Upper lobe of right lung (tissue), 1 donor: ENCODE measurements around the gene TUBGCP6. TPM values are rescaled to one million over a fixed set of nuclear protein-coding genes. Genes with fewer than 3 reads are reported as not detected.

Source experiments
- ATAC-seq: fragments of 200-7000 bp; cut with Tn5 transposase; one replicate; pipeline ENCODE4 v1.9.1; 2020; ENCODE audit warnings: mild to moderate bottlenecking, moderate library complexity
- DNase-seq: peaks from one replicate; pipeline ENCODE4 v3.0.0-alpha.2; 2020
- H3K27ac ChIP-seq: fragments of 200-600 bp; one replicate; pipeline ENCODE4 v1.8.0; 2022
- H3K27me3 ChIP-seq: fragments of 200-600 bp; one replicate; pipeline ENCODE4 v1.8.0; 2022; ENCODE audit warnings: mild to moderate bottlenecking
- H3K36me3 ChIP-seq: fragments of 200-600 bp; one replicate; pipeline ENCODE4 v1.8.0; 2022
- H3K4me1 ChIP-seq: fragments of 200-600 bp; one replicate; pipeline ENCODE4 v1.8.0; 2022
- H3K4me3 ChIP-seq: fragments of 200-600 bp; one replicate; pipeline ENCODE4 v1.8.0; 2022; ENCODE audit warnings: mild to moderate bottlenecking
- H3K9me3 ChIP-seq: fragments of 200-600 bp; one replicate; pipeline ENCODE4 v1.8.0; 2022
- intact Hi-C: fragments of 100-400 bp; cut with DNase I; formaldehyde crosslinking; loops from one replicate; pipeline ENCODE4 v1.11.0; 2022
- total RNA-seq: library from RNA; stranded (reverse); fragmentation: NEBNext Ultra II Directional; extraction: Animal tissue kit (Norgen Biotek cat#: 25700); gene quantifications from one replicate; pipeline ENCODE4 v1.2.1, GENCODE V29; 2021
- TF ChIP-seq, protein P1 (sequence below): fragments of 200-600 bp; IDR thresholded peaks from one replicate; pipeline ENCODE4 v1.8.0; 2022; ENCODE audit warnings: antibody characterized with exemption
- donor health status: DM: no; HTN: yes; CAD: no; lungs with severe emphysema.

Gene TUBGCP6
- total RNA-seq, 1 donor from 2014 or later, result 51.3 TPM

- DNase-seq (no peak), ATAC-seq (no peak)
- Histone ChIP-seq H3K27ac (no peak overlapping the region), H3K4me3 (no peak overlapping the region), H3K27me3 (no peaks in the 10 kb centered on the region), H3K9me3 (no peaks in the 10 kb centered on the region), H3K36me3 (peaks cover 86% of the 10 kb centered on the region), H3K4me1 (no peaks in the 10 kb centered on the region)
- TF ChIP-seq, protein P1, sequence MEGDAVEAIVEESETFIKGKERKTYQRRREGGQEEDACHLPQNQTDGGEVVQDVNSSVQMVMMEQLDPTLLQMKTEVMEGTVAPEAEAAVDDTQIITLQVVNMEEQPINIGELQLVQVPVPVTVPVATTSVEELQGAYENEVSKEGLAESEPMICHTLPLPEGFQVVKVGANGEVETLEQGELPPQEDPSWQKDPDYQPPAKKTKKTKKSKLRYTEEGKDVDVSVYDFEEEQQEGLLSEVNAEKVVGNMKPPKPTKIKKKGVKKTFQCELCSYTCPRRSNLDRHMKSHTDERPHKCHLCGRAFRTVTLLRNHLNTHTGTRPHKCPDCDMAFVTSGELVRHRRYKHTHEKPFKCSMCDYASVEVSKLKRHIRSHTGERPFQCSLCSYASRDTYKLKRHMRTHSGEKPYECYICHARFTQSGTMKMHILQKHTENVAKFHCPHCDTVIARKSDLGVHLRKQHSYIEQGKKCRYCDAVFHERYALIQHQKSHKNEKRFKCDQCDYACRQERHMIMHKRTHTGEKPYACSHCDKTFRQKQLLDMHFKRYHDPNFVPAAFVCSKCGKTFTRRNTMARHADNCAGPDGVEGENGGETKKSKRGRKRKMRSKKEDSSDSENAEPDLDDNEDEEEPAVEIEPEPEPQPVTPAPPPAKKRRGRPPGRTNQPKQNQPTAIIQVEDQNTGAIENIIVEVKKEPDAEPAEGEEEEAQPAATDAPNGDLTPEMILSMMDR, result no peak
- intact Hi-C loops, result loop anchor here (10.0 kb wide), 1 partner anchor 71 kb away; no protein-coding TSS in a partner anchor
Measured at GRCh38 chr22:50215297-50216054, 29.3 kb downstream of the TUBGCP6 start.

GRCh38 chr22:50213263-50213662 is 31.6 kb downstream of the TUBGCP6 start:
- DNase-seq (no peak), ATAC-seq (no peak)
- TF ChIP-seq, protein P1, result no peak
- Histone ChIP-seq H3K4me1 (no peaks in the 10 kb centered on the region), H3K9me3 (no peaks in the 10 kb centered on the region), H3K27me3 (no peaks in the 10 kb centered on the region), H3K36me3 (peaks cover 89% of the 10 kb centered on the region), H3K27ac (no peak overlapping the region), H3K4me3 (no peak overlapping the region)
- intact Hi-C loops, result loop anchor here (10.0 kb wide), 1 partner anchor 68 kb away; no protein-coding TSS in a partner anchor

DNA sequence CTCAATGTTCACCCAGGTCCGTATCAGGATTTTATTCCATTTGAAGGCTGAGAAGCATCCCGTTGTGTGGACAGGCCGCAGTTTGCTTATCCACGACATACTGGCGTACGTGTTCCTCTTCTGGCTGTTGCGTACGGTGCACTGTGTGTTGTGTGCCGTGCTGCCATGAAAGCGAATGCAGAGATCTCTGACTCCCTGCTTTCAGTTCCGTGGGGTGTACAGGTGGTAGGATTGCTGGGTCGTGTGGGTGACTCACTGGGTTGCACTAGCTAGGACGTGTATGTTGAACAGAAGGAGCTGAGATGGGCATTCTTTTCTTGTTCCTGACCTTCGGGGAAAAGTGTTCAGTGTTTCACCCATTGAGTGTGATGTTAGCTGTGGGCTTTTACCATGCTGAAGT is 33.7 kb downstream of the TUBGCP6 start:
- DNase-seq (no peak), ATAC-seq (no peak)
- H3K27ac ChIP-seq, result no peak overlapping the region
- no peaks in the 10 kb centered on the region for H3K27me3 ChIP-seq
- peaks cover 89% of the 10 kb centered on the region for H3K36me3 ChIP-seq
- H3K4me1 ChIP-seq, result peaks cover 9% of the 10 kb centered on the region
- no peak overlapping the region for H3K4me3 ChIP-seq
- TF ChIP-seq, protein P1, result no peak
- intact Hi-C loops, result loop anchor here (10.0 kb wide), 1 partner anchor 66 kb away; no protein-coding TSS in a partner anchor
- H3K9me3 ChIP-seq, result no peaks in the 10 kb centered on the region

GRCh38 chr22:50210378-50211139 is 34.3 kb downstream of the TUBGCP6 start:
- H3K27me3 ChIP-seq, result no peaks in the 10 kb centered on the region
- peaks cover 9% of the 10 kb centered on the region for H3K4me1 ChIP-seq
- ATAC-seq (no peak), DNase-seq (no peak)
- intact Hi-C loops, result loop anchor here (10.0 kb wide), 1 partner anchor 66 kb away; no protein-coding TSS in a partner anchor
- H3K36me3 ChIP-seq, result peaks cover 86% of the 10 kb centered on the region
- H3K4me3 ChIP-seq, result no peak overlapping the region
- H3K9me3 ChIP-seq, result no peaks in the 10 kb centered on the region
- TF ChIP-seq, protein P1, result no peak
- no peak overlapping the region for H3K27ac ChIP-seq

DNA sequence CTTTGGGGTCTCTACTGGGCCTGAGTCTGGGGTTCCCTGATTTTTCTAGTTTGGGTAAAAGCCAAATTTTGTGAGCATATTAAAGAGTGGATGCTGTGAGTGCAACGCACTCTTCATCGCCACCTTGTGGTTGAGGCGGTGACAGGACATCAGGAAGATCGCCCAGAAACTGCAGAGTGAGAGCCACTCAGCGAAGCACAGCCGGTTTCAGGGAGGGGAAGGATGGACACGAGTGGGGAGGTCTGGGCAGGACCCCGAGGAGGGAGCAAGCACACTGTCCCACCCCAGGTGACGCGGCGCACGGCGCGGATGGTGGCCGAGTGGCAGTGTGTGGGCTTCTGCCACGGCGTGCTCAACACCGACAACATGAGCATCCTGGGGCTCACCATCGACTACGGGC is 34.9 kb downstream of the TUBGCP6 start:
- peaks cover 9% of the 10 kb centered on the region for H3K4me1 ChIP-seq
- intact Hi-C loops, result loop anchor here (10.0 kb wide), 1 partner anchor 65 kb away; no protein-coding TSS in a partner anchor
- no peaks in the 10 kb centered on the region for H3K9me3 ChIP-seq
- H3K27me3 ChIP-seq, result no peaks in the 10 kb centered on the region
- ATAC-seq (peak; percentile 68), DNase-seq (peak; percentile 81)
- H3K4me3 ChIP-seq, result no peak overlapping the region
- TF ChIP-seq, protein P1, result peak; percentile 83
- peaks cover 80% of the 10 kb centered on the region for H3K36me3 ChIP-seq
- H3K27ac ChIP-seq, result no peak overlapping the region
